ENCODE measurements around the gene SPTBN4. TPM values are rescaled to one million over a fixed set of nuclear protein-coding genes. Genes with fewer than 3 reads are reported as not detected.
A peak's percentile ranks its signal among the peaks of the same experiment; 100 is the strongest.
"Not testable (repeated sequence)": the region's sequence is repeated elsewhere in the genome, so short reads cannot be mapped to it uniquely, and the experiment has no call there.

SPTBN4 gene
- total RNA-seq, 4 donors from 2014 or later: 0.30 to 1.2 (median 0.71) TPM

GRCh38 chr19:40457953-40458596 is 8.7 kb upstream of the SPTBN4 start:
- Histone ChIP-seq H3K36me3 (peaks cover 25% of the 10 kb centered on the region), H3K4me3 (no peak overlapping the region)

GRCh38 chr19:40458597-40458974 is 8.2 kb upstream of the SPTBN4 start:
- no peak overlapping the region for H3K4me3 ChIP-seq
- WGBS: 99% methylated on average over 3 of the region's 3 CpGs
- no peaks in the 10 kb centered on the region for H3K9me3 ChIP-seq
- peaks cover 25% of the 10 kb centered on the region for H3K36me3 ChIP-seq
- no peak for TF ChIP-seq CTCF (IDR thresholded peaks at IDR 0.05)
- TF ChIP-seq EP300 (IDR thresholded peaks at IDR 0.05): no peak
- TF ChIP-seq POLR2A (IDR thresholded peaks at IDR 0.05): no peak
- no peak for TF ChIP-seq POLR2AphosphoS5 (IDR thresholded peaks at IDR 0.05)
- no peak for DNase-seq (ENCODE audit: low spot score in 2 of 2)
- H3K27ac ChIP-seq: no peak overlapping the region
- no peaks in the 10 kb centered on the region for H3K27me3 ChIP-seq
- peaks cover 7% of the 10 kb centered on the region for H3K4me1 ChIP-seq

More at GRCh38 chr19:40457953-40458596, 8.7 kb upstream of the SPTBN4 start:
- H3K27ac ChIP-seq: no peak overlapping the region
- DNase-seq (ENCODE audit: low spot score in 2 of 2): no peak
- TF ChIP-seq POLR2A (IDR thresholded peaks at IDR 0.05) (no peak), POLR2AphosphoS5 (IDR thresholded peaks at IDR 0.05) (no peak), EP300 (IDR thresholded peaks at IDR 0.05) (no peak), CTCF (IDR thresholded peaks at IDR 0.05) (no peak)
- no peaks in the 10 kb centered on the region for H3K27me3 ChIP-seq
- WGBS: 80% methylated on average over 3 of the region's 27 CpGs
- no peaks in the 10 kb centered on the region for H3K9me3 ChIP-seq
- H3K4me1 ChIP-seq: peaks cover 2% of the 10 kb centered on the region

GRCh38 chr19:40460185-40460584 is 6.6 kb upstream of the SPTBN4 start:
- WGBS: 90% methylated on average over 3 of the region's 3 CpGs
- TF ChIP-seq POLR2AphosphoS5 (IDR thresholded peaks at IDR 0.05) (no peak), POLR2A (IDR thresholded peaks at IDR 0.05) (no peak), EP300 (IDR thresholded peaks at IDR 0.05) (no peak), CTCF (IDR thresholded peaks at IDR 0.05) (no peak)

GRCh38 chr19:40461669-40462221 is 5.1 kb upstream of the SPTBN4 start:
- Histone ChIP-seq H3K4me3 (no peak overlapping the region), H3K9me3 (no peaks in the 10 kb centered on the region), H3K27me3 (no peaks in the 10 kb centered on the region), H3K4me1 (peaks cover 35% of the 10 kb centered on the region), H3K36me3 (peaks cover 14% of the 10 kb centered on the region), H3K27ac (no peak overlapping the region)
- TF ChIP-seq CTCF (IDR thresholded peaks at IDR 0.05) (no peak), POLR2AphosphoS5 (IDR thresholded peaks at IDR 0.05) (no peak)
- WGBS: 82% methylated on average over 7 of the region's 7 CpGs
- no peak for DNase-seq (ENCODE audit: low spot score in 2 of 2)

More at GRCh38 chr19:40460185-40460584, 6.6 kb upstream of the SPTBN4 start:
- Histone ChIP-seq H3K9me3 (no peaks in the 10 kb centered on the region), H3K36me3 (peaks cover 19% of the 10 kb centered on the region), H3K27ac (no peak overlapping the region), H3K4me3 (no peak overlapping the region), H3K4me1 (peaks cover 23% of the 10 kb centered on the region), H3K27me3 (no peaks in the 10 kb centered on the region)
- DNase-seq (ENCODE audit: low spot score in 2 of 2): no peak

- not testable (repeated sequence) for H3K9me3 ChIP-seq; DNase-seq (ENCODE audit: low spot score in 2 of 2); H3K27me3 ChIP-seq; H3K36me3 ChIP-seq
- 58% methylated on average over 12 of the region's 12 CpGs for WGBS
- peak overlapping the region; percentile 76 for H3K4me3 ChIP-seq
- H3K4me1 ChIP-seq: peaks cover 42% of the 10 kb centered on the region
- peak overlapping the region; percentile 97 for H3K27ac ChIP-seq
Observed at GRCh38 chr19:40463587-40464037, 3.2 kb upstream of the SPTBN4 start.
